ENCODE measurements around the gene SCN4A. TPM values are rescaled to one million over a fixed set of nuclear protein-coding genes. Genes with fewer than 3 reads are reported as not detected.

Gene SCN4A
- total and polyA plus RNA-seq, 2 of the 13 experiments (the other 11 are each of a cell fraction or from before 2014, with no cell fraction given) = 0.02 to 0.03 TPM

DNA sequence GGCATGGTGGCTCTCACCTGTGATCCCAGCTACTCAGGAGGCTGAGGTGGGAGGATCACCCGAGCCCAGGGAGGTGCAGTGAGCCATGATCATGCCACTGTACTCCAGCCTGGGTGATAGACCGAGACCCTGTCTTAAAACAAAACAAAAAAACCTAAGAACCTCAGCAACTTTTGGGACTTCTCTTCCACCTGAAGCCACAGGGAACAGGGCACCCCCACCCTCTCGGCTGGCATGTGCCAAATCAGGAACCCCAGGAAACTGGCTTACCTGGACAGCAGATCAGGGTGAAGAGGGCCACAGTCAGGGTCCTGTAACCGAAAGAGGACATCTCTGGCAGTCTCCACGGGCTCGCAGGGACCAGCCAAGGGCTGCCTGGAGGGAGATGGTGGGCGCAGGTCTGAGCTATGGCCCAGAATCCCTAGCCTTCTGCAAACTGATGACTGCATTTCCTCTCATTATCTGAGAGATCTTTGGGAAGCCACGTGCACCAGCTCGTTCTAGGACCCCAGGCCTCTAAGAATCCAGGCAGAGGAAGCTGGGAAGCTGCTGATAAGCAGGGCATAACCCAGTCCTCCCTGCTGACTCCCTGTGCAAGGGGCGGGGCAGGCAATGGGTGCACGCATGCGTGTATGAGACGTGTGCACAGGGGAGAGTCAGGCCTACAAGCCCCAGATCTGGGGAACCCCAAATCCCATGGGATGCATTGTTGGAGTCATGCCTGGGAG lies 33.8 kb upstream of the SCN4A start (continued):
- TF ChIP-seq POLR2G (IDR thresholded peaks at IDR 0.05; ENCODE audit: low read depth, low read length) (0 out of 2 replicates have a peak, but pooled peaks have one; percentile 34), DNMT3B (CRISPR knock-in tag; conservative IDR thresholded peaks at IDR 0.05) (no peak), PTBP1 (IDR thresholded peaks at IDR 0.05; ENCODE audit: low read depth, low read length, poor library complexity, severe bottlenecking) (no peak), ZBTB25 (CRISPR knock-in tag; IDR thresholded peaks at IDR 0.05) (no peak), CHD2 (IDR thresholded peaks at IDR 0.05; ENCODE audit: low read depth, low read length) (no peak), ZFP36 (IDR thresholded peaks at IDR 0.05; ENCODE audit: borderline replicate concordance, low read depth, low read length, partially characterized antibody) (no peak), RBFOX2 (IDR thresholded peaks at IDR 0.05; ENCODE audit: low read depth, low read length) (no peak), MTA3 (CRISPR knock-in tag; IDR thresholded peaks at IDR 0.05) (no peak), ZNF816 (CRISPR knock-in tag; IDR thresholded peaks at IDR 0.05; ENCODE audit: borderline replicate concordance) (no peak), KAT8 (CRISPR knock-in tag; IDR thresholded peaks at IDR 0.05) (peak; percentile 17), BCL6 (CRISPR knock-in tag; IDR thresholded peaks at IDR 0.05) (no peak), ZBTB8A (CRISPR knock-in tag; IDR thresholded peaks at IDR 0.05; ENCODE audit: borderline replicate concordance, low read depth) (no peak), KDM1A (CRISPR knock-in tag; IDR thresholded peaks at IDR 0.05) (no peak), ZNF572 (CRISPR knock-in tag; IDR thresholded peaks at IDR 0.05) (0 out of 2 replicates have a peak, but pooled peaks have one; percentile 44), ZNF160 (CRISPR knock-in tag; IDR thresholded peaks at IDR 0.05) (no peak), CBX2 (IDR thresholded peaks at IDR 0.05; ENCODE audit: low read depth, low read length) (no peak), CBX2 (CRISPR knock-in tag; IDR thresholded peaks at IDR 0.05; ENCODE audit: low read depth) (no peak), KLF16 (CRISPR knock-in tag; IDR thresholded peaks at IDR 0.05) (no peak), RFXANK (CRISPR knock-in tag; IDR thresholded peaks at IDR 0.05) (no peak), SRF (IDR thresholded peaks at IDR 0.05; ENCODE audit: low read depth, low read length) (no peak), ELF3 (CRISPR knock-in tag; IDR thresholded peaks at IDR 0.05) (no peak), ZMYM4 (CRISPR knock-in tag; IDR thresholded peaks at IDR 0.05) (peak; percentile 52; the same call in 1 of the 2 replicates), HMG20B (CRISPR knock-in tag; conservative IDR thresholded peaks at IDR 0.05) (no peak), NCOA5 (CRISPR knock-in tag; IDR thresholded peaks at IDR 0.05) (no peak), SMARCC2 (IDR thresholded peaks at IDR 0.05) (no peak)
- TF ChIP-seq, protein P1, sequence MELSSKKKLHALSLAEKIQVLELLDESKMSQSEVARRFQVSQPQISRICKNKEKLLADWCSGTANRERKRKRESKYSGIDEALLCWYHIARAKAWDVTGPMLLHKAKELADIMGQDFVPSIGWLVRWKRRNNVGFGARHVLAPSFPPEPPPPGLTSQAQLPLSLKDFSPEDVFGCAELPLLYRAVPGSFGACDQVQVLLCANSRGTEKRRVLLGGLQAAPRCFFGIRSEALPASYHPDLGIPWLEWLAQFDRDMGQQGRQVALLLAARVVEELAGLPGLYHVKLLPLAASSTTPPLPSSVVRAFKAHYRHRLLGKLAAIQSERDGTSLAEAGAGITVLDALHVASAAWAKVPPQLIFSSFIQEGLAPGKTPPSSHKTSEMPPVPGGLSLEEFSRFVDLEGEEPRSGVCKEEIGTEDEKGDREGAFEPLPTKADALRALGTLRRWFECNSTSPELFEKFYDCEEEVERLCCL (CRISPR knock-in tag; IDR thresholded peaks at IDR 0.05; ENCODE audit: borderline replicate concordance) = no peak
- TF ChIP-seq, protein P2, sequence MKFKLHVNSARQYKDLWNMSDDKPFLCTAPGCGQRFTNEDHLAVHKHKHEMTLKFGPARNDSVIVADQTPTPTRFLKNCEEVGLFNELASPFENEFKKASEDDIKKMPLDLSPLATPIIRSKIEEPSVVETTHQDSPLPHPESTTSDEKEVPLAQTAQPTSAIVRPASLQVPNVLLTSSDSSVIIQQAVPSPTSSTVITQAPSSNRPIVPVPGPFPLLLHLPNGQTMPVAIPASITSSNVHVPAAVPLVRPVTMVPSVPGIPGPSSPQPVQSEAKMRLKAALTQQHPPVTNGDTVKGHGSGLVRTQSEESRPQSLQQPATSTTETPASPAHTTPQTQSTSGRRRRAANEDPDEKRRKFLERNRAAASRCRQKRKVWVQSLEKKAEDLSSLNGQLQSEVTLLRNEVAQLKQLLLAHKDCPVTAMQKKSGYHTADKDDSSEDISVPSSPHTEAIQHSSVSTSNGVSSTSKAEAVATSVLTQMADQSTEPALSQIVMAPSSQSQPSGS (CRISPR knock-in tag; IDR thresholded peaks at IDR 0.05) = no peak
- TF ChIP-seq, protein P3, sequence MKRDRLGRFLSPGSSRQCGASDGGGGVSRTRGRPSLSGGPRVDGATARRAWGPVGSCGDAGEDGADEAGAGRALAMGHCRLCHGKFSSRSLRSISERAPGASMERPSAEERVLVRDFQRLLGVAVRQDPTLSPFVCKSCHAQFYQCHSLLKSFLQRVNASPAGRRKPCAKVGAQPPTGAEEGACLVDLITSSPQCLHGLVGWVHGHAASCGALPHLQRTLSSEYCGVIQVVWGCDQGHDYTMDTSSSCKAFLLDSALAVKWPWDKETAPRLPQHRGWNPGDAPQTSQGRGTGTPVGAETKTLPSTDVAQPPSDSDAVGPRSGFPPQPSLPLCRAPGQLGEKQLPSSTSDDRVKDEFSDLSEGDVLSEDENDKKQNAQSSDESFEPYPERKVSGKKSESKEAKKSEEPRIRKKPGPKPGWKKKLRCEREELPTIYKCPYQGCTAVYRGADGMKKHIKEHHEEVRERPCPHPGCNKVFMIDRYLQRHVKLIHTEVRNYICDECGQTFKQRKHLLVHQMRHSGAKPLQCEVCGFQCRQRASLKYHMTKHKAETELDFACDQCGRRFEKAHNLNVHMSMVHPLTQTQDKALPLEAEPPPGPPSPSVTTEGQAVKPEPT (CRISPR knock-in tag; IDR thresholded peaks at IDR 0.05; ENCODE audit: low read depth) = 0 out of 2 replicates have a peak, but pooled peaks have one; percentile 15

Data from HepG2 (cell line).